IMR-90 (cell line): ENCODE measurements around the gene FAM161A.

Experiments
- BHLHE40 ChIP-seq: fragments of 150-350 bp; IDR thresholded peaks from 2 replicates; pipeline ENCODE4 v1.6.1; 2016; ENCODE audit warnings: mild to moderate bottlenecking, low read depth, low read length
- CEBPB ChIP-seq: IDR thresholded peaks from 2 replicates; pipeline ENCODE4 v1.6.1; 2012; ENCODE audit warnings: low read depth, low read length, improper control_type of control experiment
- CHD1 ChIP-seq: IDR thresholded peaks from 2 replicates; pipeline ENCODE4 v1.6.1; 2012; ENCODE audit warnings: low read depth, low read length, improper control_type of control experiment
- FOS ChIP-seq: fragments of 150-350 bp; IDR thresholded peaks from 2 replicates; pipeline ENCODE4 v1.6.1; 2016; ENCODE audit warnings: low read depth, low read length
- MXI1 ChIP-seq: IDR thresholded peaks from 2 replicates; pipeline ENCODE4 v1.6.1; 2012; ENCODE audit warnings: low read depth, mild to moderate bottlenecking, low read length, moderate library complexity, borderline replicate concordance
- POLR2A ChIP-seq: IDR thresholded peaks from 2 replicates; pipeline ENCODE4 v1.6.1; 2012; ENCODE audit warnings: mild to moderate bottlenecking, low read depth, low read length
- RAD21 ChIP-seq: IDR thresholded peaks from 2 replicates; pipeline ENCODE4 v1.6.1; 2012; ENCODE audit warnings: low read length, improper control_type of control experiment
- RCOR1 ChIP-seq: IDR thresholded peaks from 2 replicates; pipeline ENCODE4 v1.6.1; 2012; ENCODE audit warnings: mild to moderate bottlenecking, low read length, improper control_type of control experiment; ENCODE audit not compliant: insufficient replicate concordance
- RFX5 ChIP-seq: IDR thresholded peaks from 2 replicates; pipeline ENCODE4 v1.8.0; 2012; ENCODE audit warnings: low read depth, mild to moderate bottlenecking, low read length, moderate library complexity
- TF ChIP-seq, protein P1 (sequence below): conservative IDR thresholded peaks from 2 replicates; pipeline ENCODE4 v1.5.1; 2012; ENCODE audit warnings: mild to moderate bottlenecking, low read depth, low read length, improper control_type of control experiment
- TF ChIP-seq, protein P2 (sequence below): fragments of 150-350 bp; IDR thresholded peaks from 2 replicates; pipeline ENCODE4 v1.6.1; 2016; ENCODE audit warnings: low read depth, mild to moderate bottlenecking, low read length, moderate library complexity, borderline replicate concordance

DNA sequence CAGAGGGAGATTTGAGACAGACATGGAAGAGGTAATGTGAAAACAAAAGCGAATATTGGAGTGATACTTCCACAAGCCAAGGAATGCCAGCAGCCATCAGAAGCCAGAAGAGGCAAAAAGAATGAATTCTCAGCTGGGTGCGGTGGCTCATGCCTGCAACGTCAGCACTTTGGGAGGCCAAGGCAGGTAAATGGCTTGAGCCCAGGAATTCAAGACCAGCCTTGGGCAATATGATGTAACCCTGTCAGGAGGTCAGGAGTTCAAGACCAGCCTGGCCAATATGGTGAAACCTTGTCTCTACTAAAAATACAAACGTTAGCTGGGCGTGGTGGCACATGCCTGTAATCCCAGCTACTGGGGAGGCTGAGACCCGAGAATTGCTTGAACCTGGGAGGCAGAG lies 54.8 kb downstream of the FAM161A start:
- no peak for TF ChIP-seq RCOR1
- TF ChIP-seq, protein P1, sequence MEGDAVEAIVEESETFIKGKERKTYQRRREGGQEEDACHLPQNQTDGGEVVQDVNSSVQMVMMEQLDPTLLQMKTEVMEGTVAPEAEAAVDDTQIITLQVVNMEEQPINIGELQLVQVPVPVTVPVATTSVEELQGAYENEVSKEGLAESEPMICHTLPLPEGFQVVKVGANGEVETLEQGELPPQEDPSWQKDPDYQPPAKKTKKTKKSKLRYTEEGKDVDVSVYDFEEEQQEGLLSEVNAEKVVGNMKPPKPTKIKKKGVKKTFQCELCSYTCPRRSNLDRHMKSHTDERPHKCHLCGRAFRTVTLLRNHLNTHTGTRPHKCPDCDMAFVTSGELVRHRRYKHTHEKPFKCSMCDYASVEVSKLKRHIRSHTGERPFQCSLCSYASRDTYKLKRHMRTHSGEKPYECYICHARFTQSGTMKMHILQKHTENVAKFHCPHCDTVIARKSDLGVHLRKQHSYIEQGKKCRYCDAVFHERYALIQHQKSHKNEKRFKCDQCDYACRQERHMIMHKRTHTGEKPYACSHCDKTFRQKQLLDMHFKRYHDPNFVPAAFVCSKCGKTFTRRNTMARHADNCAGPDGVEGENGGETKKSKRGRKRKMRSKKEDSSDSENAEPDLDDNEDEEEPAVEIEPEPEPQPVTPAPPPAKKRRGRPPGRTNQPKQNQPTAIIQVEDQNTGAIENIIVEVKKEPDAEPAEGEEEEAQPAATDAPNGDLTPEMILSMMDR = no peak
- TF ChIP-seq FOS = no peak
- TF ChIP-seq RFX5 = no peak
- no peak for TF ChIP-seq POLR2A
- no peak for TF ChIP-seq RAD21
- no peak for TF ChIP-seq MXI1
- no peak for TF ChIP-seq BHLHE40
- no peak for TF ChIP-seq CEBPB
- TF ChIP-seq, protein P2, sequence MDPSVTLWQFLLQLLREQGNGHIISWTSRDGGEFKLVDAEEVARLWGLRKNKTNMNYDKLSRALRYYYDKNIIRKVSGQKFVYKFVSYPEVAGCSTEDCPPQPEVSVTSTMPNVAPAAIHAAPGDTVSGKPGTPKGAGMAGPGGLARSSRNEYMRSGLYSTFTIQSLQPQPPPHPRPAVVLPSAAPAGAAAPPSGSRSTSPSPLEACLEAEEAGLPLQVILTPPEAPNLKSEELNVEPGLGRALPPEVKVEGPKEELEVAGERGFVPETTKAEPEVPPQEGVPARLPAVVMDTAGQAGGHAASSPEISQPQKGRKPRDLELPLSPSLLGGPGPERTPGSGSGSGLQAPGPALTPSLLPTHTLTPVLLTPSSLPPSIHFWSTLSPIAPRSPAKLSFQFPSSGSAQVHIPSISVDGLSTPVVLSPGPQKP = no peak
- no peak for TF ChIP-seq CHD1
